H1 (cell line): ENCODE data around the gene NT5M. TPM values are rescaled to one million over a fixed set of nuclear protein-coding genes. Genes with fewer than 3 reads are reported as not detected.

ENCODE experiments used
- CTCF ChIA-PET: fragments of 300-600 bp; sonication (Branson Sonifier 250); formaldehyde crosslinking; loops from one replicate; lab custom pipeline; 2021; ENCODE audit not compliant: partially characterized antibody; lab: Charles Lee
- POLR2A ChIA-PET: fragments of 300-600 bp; sonication (Branson Sonifier 250); formaldehyde crosslinking; loops from one replicate; lab custom pipeline; 2021; ENCODE audit warnings: inconsistent platforms; ENCODE audit not compliant: partially characterized antibody; lab: Charles Lee
- DNase-seq, 2 experiments: peaks; one replicate each; pipeline versions ENCODE4 v3.0.0 to v3.0.0-alpha.2; 2010 to 2022; ENCODE audit warnings: low spot score in 2 of 2, low read depth in 1 of 2, mixed read lengths in 1 of 2
- FAIRE-seq: peaks from 2 replicates; lab custom pipeline; 2011; peaks lifted over from hg19 to GRCh38; lab: Jason Lieb, UNC
- H2AFZ ChIP-seq: 2 replicates; pipeline ENCODE4 v1.8.1; 2012; ENCODE audit warnings: low read length, inconsistent platforms
- H2AK5ac ChIP-seq: 2 replicates; pipeline ENCODE4 v1.6.1; 2013; ENCODE audit warnings: low read depth, low read length
- H2BK120ac ChIP-seq: replicated peaks from 2 replicates; pipeline ENCODE3; 2013; ENCODE audit warnings: low read depth, low read length, inconsistent platforms
- H2BK12ac ChIP-seq: 2 replicates; pipeline ENCODE4 v1.6.1; 2013; ENCODE audit warnings: low read depth, low read length
- H2BK15ac ChIP-seq: 2 replicates; pipeline ENCODE4 v1.6.1; 2013; ENCODE audit warnings: low read length
- H2BK20ac ChIP-seq: 2 replicates; pipeline ENCODE4 v1.6.1; 2013; ENCODE audit warnings: low read length
- H2BK5ac ChIP-seq: 2 replicates; pipeline ENCODE4 v1.6.1; 2013; ENCODE audit warnings: low read depth, low read length
- H3K14ac ChIP-seq: 2 replicates; pipeline ENCODE4 v1.6.1; 2013; ENCODE audit warnings: inconsistent platforms; ENCODE audit not compliant: insufficient read length
- H3K18ac ChIP-seq: 2 replicates; pipeline ENCODE4 v1.6.1; 2013; ENCODE audit warnings: low read length; ENCODE audit errors: extremely low read depth
- H3K23ac ChIP-seq: 2 replicates; pipeline ENCODE4 v1.6.1; 2013; ENCODE audit warnings: inconsistent platforms; ENCODE audit not compliant: insufficient read length
- H3K23me2 ChIP-seq: 2 replicates; pipeline ENCODE4 v1.6.1; 2013; ENCODE audit warnings: low read depth, low read length
- H3K27ac ChIP-seq: 2 replicates; pipeline ENCODE4 v1.6.1; 2011; ENCODE audit warnings: low read depth, low read length, inconsistent platforms
- H3K27me3 ChIP-seq, 4 experiments: replicated peaks in 1 of 4; 1 replicate in 1 of 4; 2 replicates in 3 of 4; pipeline versions ENCODE4 v1.6.1 to v1.8.1; 2011 to 2013; ENCODE audit warnings: low read length in 3 of 4, mild to moderate bottlenecking in 3 of 4, inconsistent platforms in 2 of 4, mixed read lengths in 2 of 4, moderate library complexity in 1 of 4; ENCODE audit not compliant: control insufficient read depth in 3 of 4, insufficient read depth in 3 of 4; ENCODE audit errors: extremely low read depth in 1 of 4
- H3K36me3 ChIP-seq, 4 experiments: 2 replicates each; pipeline versions ENCODE4 v1.6.1 to v1.8.1; 2011 to 2013; ENCODE audit warnings: mild to moderate bottlenecking in 4 of 4, low read length in 3 of 4, moderate library complexity in 2 of 4, control low read depth in 1 of 4, inconsistent platforms in 1 of 4; ENCODE audit not compliant: insufficient read depth in 4 of 4, control insufficient read depth in 2 of 4
- H3K4ac ChIP-seq: replicated peaks from 2 replicates; pipeline ENCODE3; 2013; ENCODE audit warnings: low read length, low read depth, mixed read lengths, inconsistent platforms; ENCODE audit not compliant: insufficient read length
- H3K4me1 ChIP-seq, 4 experiments: replicated peaks in 1 of 4; 1 replicate in 1 of 4; 2 replicates in 3 of 4; pipeline versions ENCODE4 v1.6.1 to v1.8.1; 2011 to 2013; ENCODE audit warnings: low read length in 3 of 4, inconsistent platforms in 2 of 4, mixed read lengths in 1 of 4; ENCODE audit not compliant: insufficient read depth in 4 of 4, control insufficient read depth in 3 of 4
- H3K4me2 ChIP-seq, 2 experiments: 2 replicates each; pipeline versions ENCODE4 v1.6.1 to v1.8.1; 2011 to 2013; ENCODE audit warnings: low read depth in 2 of 2, low read length in 2 of 2, control low read depth in 1 of 2, inconsistent platforms in 1 of 2, mild to moderate bottlenecking in 1 of 2; ENCODE audit not compliant: insufficient read depth in 1 of 2
- H3K4me3 ChIP-seq, 4 experiments: fragments of 200-600, 300-600 bp in 1 of 4; sonication (generic), shearing (Covaris generic), sonication (Bioruptor Twin) in 1 of 4; 2 replicates each; pipeline versions ENCODE4 v1.5.1 to v1.8.1; 2011 to 2016; ENCODE audit warnings: low read length in 4 of 4, low read depth in 3 of 4, control low read depth in 2 of 4, inconsistent platforms in 2 of 4, mild to moderate bottlenecking in 2 of 4, mixed read lengths in 1 of 4, moderate library complexity in 1 of 4; ENCODE audit not compliant: insufficient read depth in 2 of 4; ENCODE audit errors: extremely low read depth in 1 of 4
- H3K56ac ChIP-seq: replicated peaks from 2 replicates; pipeline ENCODE3; 2013; ENCODE audit warnings: low read depth, mild to moderate bottlenecking, mixed read lengths, low read length, inconsistent platforms; ENCODE audit not compliant: insufficient read length
- H3K79me1 ChIP-seq: 2 replicates; pipeline ENCODE4 v1.6.1; 2013; ENCODE audit warnings: low read depth, low read length, control low read depth
- H3K79me2 ChIP-seq, 2 experiments: 2 replicates each; pipeline versions ENCODE4 v1.6.1 to v1.8.1; 2012 to 2013; ENCODE audit warnings: low read length in 2 of 2, mild to moderate bottlenecking in 2 of 2, inconsistent platforms in 1 of 2; ENCODE audit not compliant: insufficient read depth in 2 of 2, control insufficient read depth in 1 of 2
- H3K9ac ChIP-seq, 4 experiments: replicated peaks in 1 of 4; 1 replicate in 1 of 4; 2 replicates in 3 of 4; pipeline versions ENCODE4 v1.6.1 to v1.8.1; 2011 to 2013; ENCODE audit warnings: low read depth in 3 of 4, low read length in 3 of 4, control low read depth in 2 of 4, mild to moderate bottlenecking in 2 of 4, moderate library complexity in 2 of 4, inconsistent platforms in 1 of 4; ENCODE audit errors: extremely low read depth in 1 of 4
- H3K9me3 ChIP-seq, 2 experiments: 2 replicates each; pipeline versions ENCODE4 v1.6.1 to v1.8.1; 2012 to 2013; ENCODE audit warnings: mild to moderate bottlenecking in 2 of 2, moderate library complexity in 2 of 2, control low read depth in 1 of 2, inconsistent platforms in 1 of 2, low read depth in 1 of 2, low read length in 1 of 2, mixed read lengths in 1 of 2; ENCODE audit not compliant: insufficient read depth in 2 of 2
- H4K20me1 ChIP-seq, 2 experiments: replicated peaks in 1 of 2; 2 replicates each; pipeline versions ENCODE3 to v1.8.1; 2011 to 2013; ENCODE audit warnings: inconsistent platforms in 2 of 2, low read length in 2 of 2, mild to moderate bottlenecking in 1 of 2; ENCODE audit not compliant: insufficient read depth in 2 of 2, control insufficient read depth in 1 of 2
- H4K5ac ChIP-seq: 2 replicates; pipeline ENCODE4 v1.6.1; 2013; ENCODE audit warnings: low read length, low read depth, mixed read lengths, inconsistent platforms; ENCODE audit not compliant: insufficient read length
- H4K8ac ChIP-seq: 2 replicates; pipeline ENCODE4 v1.8.0; 2013; ENCODE audit warnings: mild to moderate bottlenecking, moderate library complexity, low read length, inconsistent platforms; ENCODE audit not compliant: insufficient read depth; ENCODE audit errors: extremely low read depth
- H4K91ac ChIP-seq: replicated peaks from 2 replicates; pipeline ENCODE3; 2013; ENCODE audit warnings: low read length, mixed read lengths, inconsistent platforms; ENCODE audit not compliant: insufficient read length
- BCL11A ChIP-seq, 2 experiments: IDR thresholded peaks; one replicate each; pipeline ENCODE4 v1.6.1; 2011; ENCODE audit warnings: low read depth in 2 of 2, low read length in 2 of 2, mild to moderate bottlenecking in 2 of 2
- EZH2 ChIP-seq: fragments of 200-600 bp; sonication (generic); IDR thresholded peaks from 2 replicates; pipeline ENCODE4 v1.7.1; 2012; ENCODE audit warnings: low read depth, mild to moderate bottlenecking, moderate library complexity, low read length, inconsistent platforms; ENCODE audit not compliant: severe bottlenecking
- GTF2F1 ChIP-seq: IDR thresholded peaks from 2 replicates; pipeline ENCODE4 v1.6.1; 2012; ENCODE audit warnings: low read depth, low read length, improper control_type of control experiment, borderline replicate concordance
- RAD21 ChIP-seq, 2 experiments: IDR thresholded peaks in 1 of 2; conservative IDR thresholded peaks in 1 of 2; 2 replicates each; pipeline ENCODE4 v1.6.1; 2011; ENCODE audit warnings: low read depth in 2 of 2, low read length in 2 of 2, improper control_type of control experiment in 1 of 2, inconsistent platforms in 1 of 2, mild to moderate bottlenecking in 1 of 2, moderate library complexity in 1 of 2
- RFX5 ChIP-seq: IDR thresholded peaks from 2 replicates; pipeline ENCODE4 v1.6.1; 2011; ENCODE audit warnings: low read depth, low read length, improper control_type of control experiment, borderline replicate concordance
- SUZ12 ChIP-seq: fragments of 200-600 bp; sonication (generic); IDR thresholded peaks from 2 replicates; pipeline ENCODE4 v1.6.1; 2012; ENCODE audit warnings: mild to moderate bottlenecking, inconsistent platforms, low read length, moderate library complexity, mixed read lengths
- ZNF274 ChIP-seq: IDR thresholded peaks from 2 replicates; pipeline ENCODE4 v1.7.0; 2012; ENCODE audit warnings: low read length, borderline replicate concordance; ENCODE audit errors: extremely low read depth
- WGBS, 2 experiments: shearing (Covaris generic) in 1 of 2; methylation state at CpG; one replicate each; pipeline versions ENCODE4 v1.1.6 to v1.1.7; 2013 to 2015; ENCODE audit warnings: low lambda C conversion rate in 2 of 2, mixed read lengths in 2 of 2, inconsistent platforms in 1 of 2, low coverage in 1 of 2, missing lambda C conversion rate in 1 of 2; ENCODE audit not compliant: insufficient replicate concordance in 2 of 2, insufficient coverage in 1 of 2, insufficient read length in 1 of 2; ENCODE audit errors: extremely low coverage in 1 of 2, missing lambda C conversion rate in 1 of 2; 5-methylcytosine and 5-hydroxymethylcytosine counted together
- polyA plus RNA-seq, 7 experiments: library from polyadenylated mRNA; depleted of rRNA in 3 of 7; stranded (reverse) in 5 of 7; unstranded in 2 of 7; fragments of >200 nt in 5 of 7; fragments of 200-250 nt in 2 of 7; gene quantifications; 1 replicate in 5 of 7; 2 replicates in 1 of 7; 4 replicates in 1 of 7; pipeline versions ENCODE4 v1.2.1 to v1.2.3, GENCODE V29; 2011 to 2013; ENCODE audit warnings: missing spikeins in 2 of 7, mixed read lengths in 2 of 7
- total RNA-seq: library from RNA; stranded (reverse); fragmentation: NEBNext Ultra II Directional; extraction: Animal tissue kit (Norgen Biotek cat#: 25700); gene quantifications from 2 replicates; pipeline ENCODE4 v1.2.1, GENCODE V29; 2021
- TF ChIP-seq, protein P1 (sequence below): IDR thresholded peaks from 2 replicates; pipeline ENCODE4 v1.6.1; 2012; ENCODE audit warnings: low read length, inconsistent platforms

The NT5M gene
- total and polyA plus RNA-seq, 2 of the 8 experiments (the other 6 are each of a cell fraction or from before 2014, with no cell fraction given): 7.6 to 18.2 TPM

DNA sequence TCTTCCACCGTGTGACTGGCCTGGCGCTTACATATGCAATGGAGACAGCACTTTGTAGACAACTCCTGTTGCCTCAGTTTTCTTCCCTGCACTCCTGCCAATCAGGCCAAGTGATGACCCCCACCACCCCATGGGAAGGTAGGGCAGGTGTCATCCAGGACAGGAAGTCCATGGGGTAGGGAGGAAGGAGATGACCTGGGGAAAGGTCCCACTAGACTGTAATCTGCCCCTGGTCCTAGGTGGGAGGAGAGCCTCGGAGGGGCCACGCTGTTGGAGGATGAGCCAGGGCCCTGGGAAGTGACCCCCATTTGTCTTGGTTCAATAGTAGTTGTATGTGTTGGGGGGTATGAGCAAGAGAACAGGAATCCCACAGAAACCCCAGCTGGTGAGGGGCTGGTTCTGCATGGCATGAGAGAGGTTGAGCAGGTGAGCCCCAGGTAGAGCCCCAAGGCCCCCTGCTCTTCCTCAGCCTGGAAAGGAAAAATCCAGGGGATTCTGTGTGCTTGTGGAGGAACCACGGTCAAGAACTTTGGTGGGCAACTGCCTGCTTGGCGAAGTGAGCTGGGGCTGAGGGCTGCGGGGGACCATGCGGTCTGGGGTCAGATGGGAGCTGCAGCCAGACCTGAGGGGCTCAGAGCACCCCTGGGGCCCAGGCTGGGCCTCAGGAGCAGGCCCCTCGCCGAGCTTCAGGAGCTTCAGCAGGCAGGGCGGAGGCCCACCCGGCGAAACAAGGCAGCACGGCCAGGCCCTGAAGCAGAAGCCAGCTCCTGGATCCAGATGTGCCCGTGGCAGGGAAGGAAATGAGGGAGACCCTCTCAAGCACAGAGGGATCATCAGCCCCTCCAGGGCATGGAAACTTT is 50.7 kb downstream of the NT5M start:
- Histone ChIP-seq H3K4ac (no peak overlapping the region), H2AK5ac (no peak overlapping the region), H2BK20ac (no peak overlapping the region; the same call in 1 of the 2 replicates), H3K4me3 (no peak overlapping the region), H3K27me3 (no peaks in the 10 kb centered on the region), H3K36me3 (no peaks in the 10 kb centered on the region), H3K4me2 (no peak overlapping the region), H3K27ac (no peak overlapping the region), H4K20me1 (no peaks in the 10 kb centered on the region), H3K14ac (no peak overlapping the region), H3K79me1 (no peaks in the 10 kb centered on the region), H3K56ac (no peak overlapping the region), H3K18ac (no peak overlapping the region), H3K23me2 (no peaks in the 10 kb centered on the region), H2BK12ac (no peak overlapping the region), H2BK5ac (no peak overlapping the region), H3K79me2 (no peaks in the 10 kb centered on the region), H4K8ac (0 out of 2 replicates have a peak overlapping the region, but pooled peaks have one; percentile 11), H3K9me3 (no peaks in the 10 kb centered on the region), H2BK120ac (no peak overlapping the region), H4K91ac (no peak overlapping the region), H3K4me1 (peaks cover 0 to 18% (median 9%) of the 10 kb centered on the region in 4 experiments; a peak in 5 of 7 replicates), H3K23ac (no peak overlapping the region), H2BK15ac (0 out of 2 replicates have a peak overlapping the region, but pooled peaks have one; percentile 72), H4K5ac (no peak overlapping the region), H3K9ac (no peak overlapping the region; a peak in 1 of 7 replicates), H2AFZ (no peak overlapping the region)
- DNase-seq (no peak), FAIRE-seq (no peak)
- ChIA-PET POLR2A (interaction anchor here (1.0 to 2.3 kb wide), 3 partner anchors 141 to 143 kb away, joined by 3 to 13 read pairs (median 5); partner anchors contain the start of gene RASD1), CTCF (interaction anchor here (0.6 to 8.0 kb wide), 30 partner anchors 10 to 372 kb away, joined by 3 to 94 read pairs (median 8); partner anchors contain the start of gene RASD1)
- 87% methylated on average over 14 of the region's 15 CpGs; no CpG with 5 or more reads in 1 of the 2 experiments for WGBS, 2 experiments
- TF ChIP-seq, protein P1, sequence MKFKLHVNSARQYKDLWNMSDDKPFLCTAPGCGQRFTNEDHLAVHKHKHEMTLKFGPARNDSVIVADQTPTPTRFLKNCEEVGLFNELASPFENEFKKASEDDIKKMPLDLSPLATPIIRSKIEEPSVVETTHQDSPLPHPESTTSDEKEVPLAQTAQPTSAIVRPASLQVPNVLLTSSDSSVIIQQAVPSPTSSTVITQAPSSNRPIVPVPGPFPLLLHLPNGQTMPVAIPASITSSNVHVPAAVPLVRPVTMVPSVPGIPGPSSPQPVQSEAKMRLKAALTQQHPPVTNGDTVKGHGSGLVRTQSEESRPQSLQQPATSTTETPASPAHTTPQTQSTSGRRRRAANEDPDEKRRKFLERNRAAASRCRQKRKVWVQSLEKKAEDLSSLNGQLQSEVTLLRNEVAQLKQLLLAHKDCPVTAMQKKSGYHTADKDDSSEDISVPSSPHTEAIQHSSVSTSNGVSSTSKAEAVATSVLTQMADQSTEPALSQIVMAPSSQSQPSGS: no peak
- TF ChIP-seq SUZ12 (no peak), ZNF274 (no peak), EZH2 (no peak), RAD21 (IDR thresholded peaks at IDR 0.05 in 1 of 2, conservative IDR thresholded peaks at IDR 0.05 in 1 of 2; ENCODE audit: low read depth in 2 of 2, low read length in 2 of 2) (no peak), GTF2F1 (no peak), BCL11A (IDR thresholded peaks at IDR 0.05; ENCODE audit: low read depth in 2 of 2, low read length in 2 of 2) (no peak), RFX5 (no peak)
